Nephron progenitor cell (in vitro differentiated cells): ENCODE measurements around the gene DNAH12.
"Not testable (repeated sequence)": the region's sequence is repeated elsewhere in the genome, so short reads cannot be mapped to it uniquely, and the experiment has no call there.

ENCODE experiments used
- DNase-seq: peaks from one replicate; pipeline ENCODE4 v3.0.0; 2021
- H3K27ac Mint-ChIP-seq: 2 replicates; pipeline ENCODE4 v1.8.0; 2021; ENCODE audit warnings: mild to moderate bottlenecking, moderate library complexity, mixed read lengths
- H3K27me3 Mint-ChIP-seq: 2 replicates; pipeline ENCODE4 v1.8.0; 2021; ENCODE audit warnings: mild to moderate bottlenecking, low read depth, mixed read lengths; ENCODE audit not compliant: poor library complexity
- H3K36me3 Mint-ChIP-seq: 2 replicates; pipeline ENCODE4 v1.8.0; 2021; ENCODE audit warnings: low read depth, mixed read lengths
- H3K4me1 Mint-ChIP-seq: 2 replicates; pipeline ENCODE4 v1.8.0; 2021; ENCODE audit warnings: mixed read lengths
- H3K4me3 Mint-ChIP-seq: 2 replicates; pipeline ENCODE4 v1.8.0; 2021; ENCODE audit warnings: mild to moderate bottlenecking, moderate library complexity, mixed read lengths
- H3K9me3 Mint-ChIP-seq: 2 replicates; pipeline ENCODE4 v1.8.0; 2021; ENCODE audit warnings: mild to moderate bottlenecking, moderate library complexity, mixed read lengths
- CTCF ChIP-seq: fragments of 200-600 bp; sonication (generic); IDR thresholded peaks from 2 replicates; pipeline ENCODE4 v1.5.0; 2021; ENCODE audit warnings: antibody characterized with exemption

DNAH12 gene

DNA sequence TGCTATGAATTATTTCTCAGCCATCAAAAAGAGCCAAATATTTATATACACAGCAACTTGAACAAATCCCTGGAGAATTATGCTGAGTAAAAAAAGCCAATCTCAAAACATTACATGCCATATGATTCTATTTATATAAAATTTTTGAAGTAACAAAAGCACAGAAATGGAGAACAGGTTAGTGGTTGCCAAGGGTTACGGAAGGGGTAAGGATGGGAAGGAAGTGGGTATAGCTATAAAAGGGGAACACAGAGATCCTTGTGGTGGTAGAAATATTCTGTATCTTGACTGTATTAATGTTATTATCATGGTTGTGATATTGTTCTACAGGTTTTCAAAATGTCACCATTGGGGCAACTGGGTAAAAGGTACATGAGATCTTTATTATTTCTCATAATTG is 189.4 kb downstream of the DNAH12 start:
- no peaks in the 10 kb centered on the region for H3K4me1 Mint-ChIP-seq
- H3K9me3 Mint-ChIP-seq: no peaks in the 10 kb centered on the region
- H3K36me3 Mint-ChIP-seq: no peaks in the 10 kb centered on the region
- DNase-seq: no peak
- peaks cover 3% of the 10 kb centered on the region for H3K27me3 Mint-ChIP-seq
- H3K4me3 Mint-ChIP-seq: no peak overlapping the region
- TF ChIP-seq CTCF: no peak
- no peak overlapping the region for H3K27ac Mint-ChIP-seq

GRCh38 chr3:57350271-57350670 is 193.9 kb downstream of the DNAH12 start:
- no peaks in the 10 kb centered on the region for H3K27me3 Mint-ChIP-seq
- no peaks in the 10 kb centered on the region for H3K4me1 Mint-ChIP-seq
- TF ChIP-seq CTCF: no peak
- no peak for DNase-seq
- H3K27ac Mint-ChIP-seq: no peak overlapping the region
- no peaks in the 10 kb centered on the region for H3K36me3 Mint-ChIP-seq
- no peak overlapping the region for H3K4me3 Mint-ChIP-seq
- H3K9me3 Mint-ChIP-seq: peaks cover 14% of the 10 kb centered on the region

DNA sequence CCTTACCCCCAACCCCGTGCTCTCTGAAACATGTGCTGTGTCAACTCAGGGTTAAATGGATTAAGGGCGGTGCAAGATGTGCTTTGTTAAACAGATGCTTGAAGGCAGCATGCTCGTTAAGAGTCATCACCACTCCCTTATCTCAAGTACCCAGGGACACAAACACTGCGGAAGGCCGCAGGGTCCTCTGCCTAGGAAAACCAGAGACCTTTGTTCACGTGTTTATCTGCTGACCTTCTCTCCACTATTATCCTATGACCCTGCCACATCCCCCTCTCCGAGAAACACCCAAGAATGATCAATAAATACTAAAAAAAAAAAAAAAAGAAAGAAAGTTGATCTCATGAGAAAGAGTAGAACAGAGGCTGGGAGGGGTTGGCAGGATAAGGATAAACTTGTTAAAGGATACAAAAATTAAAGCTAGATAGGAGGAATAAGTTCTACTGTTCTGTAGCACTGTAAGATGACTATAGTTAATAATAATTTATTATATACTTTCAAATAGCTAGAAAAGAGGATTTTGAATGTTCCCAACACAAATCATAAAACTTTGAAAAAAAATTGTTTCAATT is 205.0 kb downstream of the DNAH12 start:
- not testable (repeated sequence) for H3K4me3 Mint-ChIP-seq, H3K27ac Mint-ChIP-seq, H3K27me3 Mint-ChIP-seq, H3K9me3 Mint-ChIP-seq, DNase-seq, H3K4me1 Mint-ChIP-seq, H3K36me3 Mint-ChIP-seq

- not testable (repeated sequence) for H3K4me3 Mint-ChIP-seq, DNase-seq, H3K27me3 Mint-ChIP-seq, H3K36me3 Mint-ChIP-seq, H3K9me3 Mint-ChIP-seq, H3K4me1 Mint-ChIP-seq, H3K27ac Mint-ChIP-seq
These were observed 205.7 kb downstream of the DNAH12 start for GRCh38 chr3:57338272-57339070.

DNA sequence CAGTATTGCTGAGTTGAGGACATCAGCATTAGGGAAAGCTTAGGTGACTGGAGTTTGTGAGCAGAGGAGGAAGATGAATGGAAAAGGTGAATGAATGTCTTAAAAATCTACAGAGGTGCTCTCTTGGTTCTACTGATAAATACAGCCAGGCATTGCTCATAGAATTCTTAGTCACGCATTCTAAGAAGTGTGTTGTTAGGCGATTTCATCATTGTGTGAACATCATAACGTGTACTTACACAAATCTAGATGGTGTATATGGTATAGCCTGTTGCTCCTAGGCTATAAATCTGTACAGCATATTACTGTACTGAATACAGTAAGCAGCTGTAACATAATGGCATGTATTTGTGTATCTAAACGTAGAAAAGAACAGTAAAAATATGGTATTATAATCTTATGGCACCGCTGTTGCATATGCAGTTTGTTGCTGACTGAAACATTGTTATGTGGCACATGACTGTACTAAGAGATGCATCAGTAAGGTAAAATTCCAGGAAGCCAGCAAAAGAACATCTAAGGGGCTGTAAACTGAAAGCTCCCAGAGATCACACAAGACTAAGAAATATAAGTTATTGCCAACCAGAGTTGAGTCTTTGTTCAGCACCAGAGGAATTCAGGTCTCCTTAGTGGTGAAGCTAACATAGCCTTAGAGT is 208.7 kb downstream of the DNAH12 start:
- H3K4me3 Mint-ChIP-seq: no peak overlapping the region
- no peak for DNase-seq
- H3K36me3 Mint-ChIP-seq: no peaks in the 10 kb centered on the region
- no peak for TF ChIP-seq CTCF
- H3K9me3 Mint-ChIP-seq: peaks cover 8% of the 10 kb centered on the region
- no peaks in the 10 kb centered on the region for H3K27me3 Mint-ChIP-seq
- H3K27ac Mint-ChIP-seq: no peak overlapping the region
- H3K4me1 Mint-ChIP-seq: peaks cover 10% of the 10 kb centered on the region

DNA sequence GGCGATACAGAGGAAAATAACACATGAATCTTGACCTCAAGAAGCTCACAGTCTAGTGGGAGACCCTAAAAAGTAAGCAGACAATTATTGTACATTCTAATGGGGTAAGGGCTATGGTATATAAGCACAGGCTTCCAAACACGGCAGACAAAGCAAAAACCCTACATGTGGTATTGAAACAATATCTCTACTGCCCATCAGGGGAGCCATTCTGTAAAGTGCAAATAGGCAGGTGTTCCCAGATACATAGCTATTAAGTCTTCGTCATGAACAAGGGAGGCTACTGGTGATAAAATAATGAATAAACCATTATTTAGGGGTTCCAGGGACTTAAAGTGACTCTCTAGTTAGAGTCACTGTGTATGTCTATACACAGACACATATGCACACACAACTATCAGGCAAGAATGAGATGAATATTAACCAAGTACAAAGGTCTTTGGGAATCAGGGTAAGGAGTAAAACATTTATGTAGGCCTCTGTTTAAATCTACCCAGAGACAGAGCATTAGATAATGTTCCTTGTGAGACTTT is 213.0 kb downstream of the DNAH12 start:
- peaks cover 10% of the 10 kb centered on the region for H3K4me1 Mint-ChIP-seq
- no peak for DNase-seq
- H3K4me3 Mint-ChIP-seq: no peak overlapping the region
- no peak overlapping the region for H3K27ac Mint-ChIP-seq
- H3K36me3 Mint-ChIP-seq: no peaks in the 10 kb centered on the region
- H3K27me3 Mint-ChIP-seq: peaks cover 3% of the 10 kb centered on the region
- TF ChIP-seq CTCF: no peak
- peaks cover 5% of the 10 kb centered on the region for H3K9me3 Mint-ChIP-seq

DNA sequence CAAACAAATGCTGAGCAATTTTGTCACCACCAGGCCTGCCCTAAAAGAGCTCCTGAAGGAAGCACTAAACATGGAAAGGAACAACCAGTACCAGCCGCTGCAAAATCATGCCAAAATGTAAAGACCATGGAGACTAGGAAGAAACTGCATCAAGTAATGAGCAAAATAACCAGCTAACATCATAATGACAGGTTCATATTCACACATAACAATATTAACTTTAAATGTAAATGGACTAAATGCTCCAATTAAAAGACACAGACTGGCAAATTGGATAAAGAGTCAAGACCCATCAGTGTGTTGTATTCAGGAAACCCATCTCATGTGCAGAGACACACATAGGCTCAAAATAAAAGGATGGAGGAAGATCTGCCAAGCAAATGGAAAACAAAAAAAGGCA is 217.6 kb downstream of the DNAH12 start:
- H3K27me3 Mint-ChIP-seq, H3K36me3 Mint-ChIP-seq, H3K27ac Mint-ChIP-seq, H3K4me1 Mint-ChIP-seq, H3K4me3 Mint-ChIP-seq, DNase-seq: not testable (repeated sequence)
- peaks cover 21% of the 10 kb centered on the region for H3K9me3 Mint-ChIP-seq
